GM12878 (cell line): ENCODE results near the gene WDR91. TPM values are rescaled to one million over a fixed set of nuclear protein-coding genes. Genes with fewer than 3 reads are reported as not detected.
A peak's percentile ranks its signal among the peaks of the same experiment; 100 is the strongest.

ENCODE experiments used
- CHD4 ChIP-seq: fragments of 200-600 bp; sonication (generic); IDR thresholded peaks from 2 replicates; pipeline ENCODE4 v1.6.1; 2016; ENCODE audit warnings: mild to moderate bottlenecking
- SUZ12 ChIP-seq: fragments of 200-600 bp; sonication (generic); IDR thresholded peaks from one replicate; pipeline ENCODE4 v1.6.1; 2018; ENCODE audit warnings: antibody characterized with exemption, mild to moderate bottlenecking; ENCODE audit not compliant: unreplicated experiment
- TBL1XR1 ChIP-seq: IDR thresholded peaks from 2 replicates; pipeline ENCODE4 v1.6.1; 2012; ENCODE audit warnings: low read depth, low read length, improper control_type of control experiment
- ZNF592 ChIP-seq: fragments of 450-650 bp; IDR thresholded peaks from 2 replicates; pipeline ENCODE4 v1.6.1; 2017; ENCODE audit warnings: mild to moderate bottlenecking, moderate library complexity
- polyA plus RNA-seq, 11 experiments: library from polyadenylated mRNA; depleted of rRNA in 4 of 11; unstranded in 6 of 11; stranded (reverse) in 5 of 11; fragments of >200 nt; fragmentation: Nextera tagmentation in 4 of 11; fragmentation: Illumina TruSeq in 1 of 11; extraction: Ambion mirVana in 4 of 11; extraction: Trizol in 1 of 11; gene quantifications; 1 replicate in 1 of 11; 2 replicates in 10 of 11; pipeline versions ENCODE4 v1.2.1 to v1.2.3, GENCODE V29; 2011 to 2016; ENCODE audit warnings: inconsistent platforms in 2 of 11, missing spikeins in 2 of 11, low read depth in 1 of 11
- total RNA-seq, 4 experiments: library from RNA; depleted of rRNA in 3 of 4; stranded (reverse); fragments of >200 nt in 3 of 4; fragmentation: Illumina TruSeq in 1 of 4; extraction: Trizol in 1 of 4; gene quantifications; 2 replicates each; pipeline versions ENCODE4 v1.2.1 to v1.2.3, GENCODE V29; 2013 to 2021
- TF ChIP-seq, protein P1 (sequence below): fragments of 450-650 bp; IDR thresholded peaks from 2 replicates; pipeline ENCODE4 v1.6.1; 2016; ENCODE audit warnings: mild to moderate bottlenecking

The WDR91 gene
- total and polyA plus RNA-seq, 10 of the 15 experiments (the other 5 are each of a cell fraction or from before 2014, with no cell fraction given) = 7.6 to 83.3 (median 16.5) TPM

GRCh38 chr7:135170274-135170997, 40.9 kb downstream of the WDR91 start, which contains the start of gene CYREN (continued):
- TF ChIP-seq, protein P1, sequence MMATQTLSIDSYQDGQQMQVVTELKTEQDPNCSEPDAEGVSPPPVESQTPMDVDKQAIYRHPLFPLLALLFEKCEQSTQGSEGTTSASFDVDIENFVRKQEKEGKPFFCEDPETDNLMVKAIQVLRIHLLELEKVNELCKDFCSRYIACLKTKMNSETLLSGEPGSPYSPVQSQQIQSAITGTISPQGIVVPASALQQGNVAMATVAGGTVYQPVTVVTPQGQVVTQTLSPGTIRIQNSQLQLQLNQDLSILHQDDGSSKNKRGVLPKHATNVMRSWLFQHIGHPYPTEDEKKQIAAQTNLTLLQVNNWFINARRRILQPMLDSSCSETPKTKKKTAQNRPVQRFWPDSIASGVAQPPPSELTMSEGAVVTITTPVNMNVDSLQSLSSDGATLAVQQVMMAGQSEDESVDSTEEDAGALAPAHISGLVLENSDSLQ = peak; percentile 24; the same call in 1 of the 2 replicates
- TF ChIP-seq TBL1XR1 (peak; percentile 85), ZNF592 (no peak), SUZ12 (no peak), CHD4 (no peak)
